ENCODE data around the gene CNST. TPM values are rescaled to one million over a fixed set of nuclear protein-coding genes. Genes with fewer than 3 reads are reported as not detected.

The CNST gene
- total and polyA plus RNA-seq, 2 of the 13 experiments (the other 11 are each of a cell fraction or from before 2014, with no cell fraction given) = 6.3 to 12.4 TPM

GRCh38 chr1:246608616-246609376 lies 42.5 kb downstream of the CNST start (continued):
- 0 out of 2 replicates have a peak, but pooled peaks have one; percentile 23 for TF ChIP-seq USF2 (IDR thresholded peaks at IDR 0.05; ENCODE audit: low read depth, low read length)
- no peak for TF ChIP-seq USF2 (CRISPR knock-in tag; IDR thresholded peaks at IDR 0.05; ENCODE audit: borderline replicate concordance)
- TF ChIP-seq CEBPG (CRISPR knock-in tag; IDR thresholded peaks at IDR 0.05) = peak; percentile 42; the same call in 1 of the 2 replicates
- TF ChIP-seq KAT7 (CRISPR knock-in tag; IDR thresholded peaks at IDR 0.05; ENCODE audit: borderline replicate concordance) = no peak
- TF ChIP-seq PTBP1 (IDR thresholded peaks at IDR 0.05; ENCODE audit: low read depth, low read length, poor library complexity, severe bottlenecking) = no peak
- TF ChIP-seq ZNF704 (CRISPR knock-in tag; IDR thresholded peaks at IDR 0.05; ENCODE audit: borderline replicate concordance) = no peak
- no peak for TF ChIP-seq TEF (CRISPR knock-in tag; IDR thresholded peaks at IDR 0.05)
- TF ChIP-seq KDM5B (CRISPR knock-in tag; IDR thresholded peaks at IDR 0.05; ENCODE audit: borderline replicate concordance) = no peak
- no peak for TF ChIP-seq ZNF776 (CRISPR knock-in tag; IDR thresholded peaks at IDR 0.05)
- TF ChIP-seq ZNF800 (CRISPR knock-in tag; IDR thresholded peaks at IDR 0.05) = no peak
- no peak for TF ChIP-seq GABPA (IDR thresholded peaks at IDR 0.05; ENCODE audit: low read depth, low read length)
- TF ChIP-seq GABPA (CRISPR knock-in tag; IDR thresholded peaks at IDR 0.05; ENCODE audit: low read depth) = 0 out of 2 replicates have a peak, but pooled peaks have one; percentile 28
- TF ChIP-seq TARDBP (CRISPR knock-in tag; IDR thresholded peaks at IDR 0.05) = no peak
- TF ChIP-seq ZNF609 (CRISPR knock-in tag; IDR thresholded peaks at IDR 0.05; ENCODE audit: borderline replicate concordance) = no peak
- no peak for TF ChIP-seq HDAC1 (CRISPR knock-in tag; IDR thresholded peaks at IDR 0.05)
- no peak for TF ChIP-seq POLR2A (IDR thresholded peaks at IDR 0.05; ENCODE audit: insufficient read depth in 1 of 2, low read depth in 2 of 2, low read length in 2 of 2)
- peak; percentile 29 for TF ChIP-seq SKI (IDR thresholded peaks at IDR 0.05; ENCODE audit: partially characterized antibody)
- peak; percentile 74; the same call in 1 of the 2 replicates for TF ChIP-seq RXRB (CRISPR knock-in tag; IDR thresholded peaks at IDR 0.05; ENCODE audit: borderline replicate concordance)

All from HepG2 (cell line).